Germinal center (tissue), 1 donor: ENCODE results near the gene EZH2.
A peak's percentile ranks its signal among the peaks of the same experiment; 100 is the strongest.

Experiments used
- DNase-seq: peaks from one replicate; pipeline ENCODE4 v3.0.0; 2012; ENCODE audit warnings: mixed read lengths, low spot score

The EZH2 gene

DNA sequence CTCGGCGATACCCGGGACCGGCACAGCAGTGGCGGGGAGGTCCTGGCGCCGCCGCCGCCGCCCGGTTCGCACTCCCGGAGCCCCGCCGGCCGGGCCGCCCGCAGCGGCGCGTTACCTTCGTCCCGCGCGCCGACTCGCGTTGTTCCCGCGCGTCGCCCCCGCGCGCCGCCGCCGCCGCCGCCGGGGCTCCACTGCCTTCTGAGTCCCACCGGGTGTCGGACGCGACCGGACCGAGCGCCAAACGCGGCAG, at the start of gene EZH2:
EZH2 (minus strand) TSS at position 243 of the 250 bp plus-strand sequence. CDS start 36,993 bp downstream, outside the sequence.
- DNase-seq = no peak

DNA sequence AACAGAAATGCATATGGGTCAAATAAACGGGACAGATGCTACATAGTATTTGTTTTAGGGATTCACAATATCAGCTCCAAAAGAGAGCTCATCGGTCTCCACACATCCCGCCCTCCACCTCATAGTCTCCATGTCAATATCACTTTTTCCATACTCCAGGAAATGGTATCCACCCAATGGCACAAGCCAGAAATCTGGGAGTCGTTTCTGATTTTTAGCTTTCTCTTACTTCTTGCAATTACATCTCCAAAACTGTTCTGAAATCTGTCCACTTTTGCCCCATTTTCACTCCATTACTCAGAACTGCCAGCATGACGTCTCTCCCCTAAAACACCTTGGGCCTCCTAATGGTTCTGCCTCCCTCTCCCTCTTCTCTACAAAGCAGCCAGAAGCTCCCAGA, 47.4 kb upstream of the EZH2 start:
- no peak for DNase-seq

DNA sequence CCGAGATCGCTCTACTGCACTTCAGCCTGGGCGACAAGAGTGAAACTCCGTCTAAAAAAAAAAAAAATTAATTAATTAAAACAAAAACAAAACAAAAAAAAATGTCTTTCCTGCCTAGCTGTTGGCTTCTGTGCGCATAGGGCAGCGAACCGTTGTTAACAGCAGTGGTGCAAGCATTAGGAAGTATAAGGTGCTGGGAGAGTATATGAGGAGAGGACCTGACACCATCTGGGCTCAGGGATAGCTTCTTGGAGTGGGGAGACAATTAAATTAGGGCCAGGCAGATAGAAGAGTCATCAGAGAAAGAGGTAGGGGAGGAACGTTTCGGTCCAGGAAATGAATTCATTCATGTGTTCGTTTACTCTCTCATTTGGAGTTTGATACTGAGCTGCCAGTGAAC, 46.2 kb upstream of the EZH2 start:
- DNase-seq = no peak

DNA sequence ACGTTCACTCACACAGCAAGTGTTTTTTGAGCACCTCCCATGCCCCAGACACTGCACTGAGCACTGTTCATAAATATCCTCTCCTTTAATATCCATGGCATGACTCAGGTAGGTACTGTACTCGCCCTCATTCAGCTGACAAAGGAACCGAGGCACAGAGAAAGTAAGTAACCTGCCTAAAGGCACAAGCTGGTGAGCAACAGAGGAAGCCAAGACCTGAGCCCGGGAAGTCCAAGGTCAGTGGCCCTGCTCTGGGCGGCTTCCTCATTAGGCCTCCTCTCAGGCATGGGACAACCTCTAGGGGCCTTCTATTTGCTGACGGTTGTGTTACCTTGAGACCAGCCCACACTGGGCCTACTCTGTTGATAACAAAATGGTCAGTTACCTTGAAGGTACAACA, 45.1 kb upstream of the EZH2 start:
- DNase-seq = no peak

DNA sequence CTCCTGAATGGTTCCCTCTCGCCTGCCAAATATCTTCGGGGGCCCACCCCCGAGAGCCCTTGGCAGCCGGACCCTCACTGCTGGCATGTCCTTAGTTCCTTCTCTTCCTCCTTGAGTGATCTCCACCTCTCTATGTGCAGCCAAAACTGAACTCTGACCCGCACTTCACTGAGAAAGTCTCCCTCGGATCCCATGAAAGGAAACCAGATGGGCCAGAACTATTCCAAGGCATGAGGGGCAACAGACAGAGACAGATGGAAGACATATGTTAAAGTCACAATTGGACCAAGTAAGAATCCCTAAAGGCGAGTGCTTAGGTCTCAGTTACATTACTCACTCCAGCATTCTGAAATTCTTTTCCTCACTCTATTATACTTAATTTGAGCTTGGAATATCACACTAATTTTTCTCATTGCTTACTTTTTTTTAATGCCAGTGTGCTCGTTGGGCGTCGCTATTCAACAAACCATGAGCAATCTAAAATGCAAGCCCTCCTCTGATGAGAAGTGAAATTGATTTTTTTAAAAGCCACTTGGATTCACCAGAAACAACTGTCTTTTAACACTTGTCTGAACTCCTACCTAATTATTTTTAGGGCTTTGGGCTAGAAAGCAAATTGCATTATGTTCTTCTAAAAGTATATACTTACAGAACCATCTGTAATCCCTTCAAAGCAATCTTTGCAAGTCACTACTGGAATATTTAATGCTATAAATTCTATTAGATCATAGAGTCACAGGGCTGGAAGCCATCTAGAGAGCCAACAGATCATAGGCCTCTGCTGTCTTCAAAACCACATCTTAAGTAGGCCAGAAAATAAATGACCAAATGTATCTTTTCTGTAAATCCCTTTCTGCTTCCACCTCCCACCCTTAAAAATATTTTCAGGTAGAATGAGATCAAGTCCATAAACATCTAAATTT, 43.3 kb upstream of the EZH2 start:
- no peak for DNase-seq

DNA sequence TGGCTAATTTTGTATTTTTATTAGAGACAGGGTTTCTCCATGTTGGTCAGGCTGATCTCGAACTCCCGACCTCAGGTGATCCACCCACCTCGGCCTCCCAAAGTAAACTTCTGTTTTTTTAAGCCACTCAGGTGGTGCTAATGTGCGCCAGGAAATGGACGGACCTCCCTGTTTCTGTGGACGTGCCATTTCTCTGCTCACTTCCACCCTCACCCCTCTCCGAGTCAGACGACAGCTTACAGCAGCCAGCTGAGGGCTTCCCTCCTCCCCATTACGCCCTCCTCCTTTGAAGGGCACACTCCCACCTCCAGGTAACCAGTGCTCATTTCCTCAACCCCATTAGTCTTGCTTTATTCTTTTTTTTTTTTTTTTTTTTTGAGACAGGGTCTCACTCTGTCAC, 41.7 kb upstream of the EZH2 start:
- DNase-seq = no peak

DNA sequence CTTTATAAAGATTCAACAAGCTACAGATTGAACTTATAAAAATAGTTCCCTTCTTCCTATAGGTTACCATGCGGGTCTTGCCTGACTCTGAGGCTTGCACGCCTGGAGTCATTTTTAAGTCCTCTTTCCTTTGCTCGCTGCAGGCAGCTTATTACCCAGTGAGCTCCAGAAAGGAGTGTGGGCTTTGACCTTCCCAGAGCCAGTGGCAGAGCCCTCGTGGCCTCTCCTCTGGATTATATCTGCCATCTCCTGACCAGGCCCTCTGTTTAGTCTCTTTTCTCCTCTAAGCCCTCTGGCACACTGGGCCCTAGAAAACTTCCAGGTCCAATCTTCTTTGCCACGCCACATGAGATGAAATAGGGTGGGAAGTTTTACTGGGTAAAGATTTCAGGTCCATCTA, 39.9 kb upstream of the EZH2 start:
- no peak for DNase-seq

DNA sequence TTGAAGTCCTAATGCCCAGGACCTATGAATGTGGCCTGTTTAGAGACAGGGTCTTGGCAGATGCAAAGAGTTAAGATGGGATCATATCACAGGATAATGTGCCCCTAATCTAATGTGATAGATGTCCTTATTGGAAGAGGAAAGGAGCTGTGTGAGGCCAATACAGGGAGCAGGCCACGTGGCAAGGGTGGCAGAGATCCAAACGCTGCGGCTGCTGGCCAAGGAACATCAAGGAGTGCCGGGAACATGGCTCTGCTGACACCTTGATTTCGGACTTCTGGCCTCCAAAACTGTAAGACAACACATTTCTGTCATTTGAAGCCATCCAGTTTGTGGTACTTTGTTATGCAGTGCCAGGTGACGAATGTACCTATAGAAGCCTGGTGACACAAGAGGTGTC, 37.7 kb upstream of the EZH2 start:
- DNase-seq = no peak

DNA sequence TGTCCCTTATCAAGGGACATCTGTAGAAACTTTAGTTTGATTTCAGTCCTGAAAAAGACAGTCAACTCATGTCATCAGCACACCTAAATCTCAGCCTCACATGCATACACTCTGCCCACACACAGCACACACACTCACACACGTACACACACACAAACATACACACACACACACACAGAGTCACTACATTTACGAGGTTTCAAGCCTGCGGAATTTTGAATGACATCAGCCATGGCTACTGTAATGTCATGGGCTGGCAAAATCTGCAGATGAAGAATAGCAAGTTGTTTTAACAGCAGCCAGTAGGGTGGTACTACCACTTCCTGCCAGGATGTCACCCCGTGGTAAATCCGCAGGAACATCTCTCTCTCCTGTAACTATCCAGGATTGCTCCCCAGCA, 37.1 kb upstream of the EZH2 start:
- no peak for DNase-seq

DNA sequence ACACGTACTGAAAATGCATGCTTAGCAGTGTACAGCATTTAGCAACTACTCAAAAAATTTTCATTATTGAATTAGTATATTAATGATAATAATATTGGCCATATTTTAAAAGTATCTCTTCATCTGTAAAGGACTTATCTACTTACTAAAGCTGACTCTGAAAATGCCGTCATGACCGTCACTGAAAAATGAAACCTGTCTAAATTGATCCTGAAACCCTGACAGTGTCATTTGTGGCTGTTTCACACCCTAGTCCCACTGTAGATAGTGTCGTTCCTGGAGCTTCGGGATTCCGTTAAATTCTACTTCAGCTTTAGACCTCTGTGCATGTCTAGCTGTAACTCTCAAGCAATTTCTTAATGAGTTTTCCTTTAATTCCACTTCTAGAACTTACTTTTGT, 35.8 kb upstream of the EZH2 start:
- no peak for DNase-seq

DNA sequence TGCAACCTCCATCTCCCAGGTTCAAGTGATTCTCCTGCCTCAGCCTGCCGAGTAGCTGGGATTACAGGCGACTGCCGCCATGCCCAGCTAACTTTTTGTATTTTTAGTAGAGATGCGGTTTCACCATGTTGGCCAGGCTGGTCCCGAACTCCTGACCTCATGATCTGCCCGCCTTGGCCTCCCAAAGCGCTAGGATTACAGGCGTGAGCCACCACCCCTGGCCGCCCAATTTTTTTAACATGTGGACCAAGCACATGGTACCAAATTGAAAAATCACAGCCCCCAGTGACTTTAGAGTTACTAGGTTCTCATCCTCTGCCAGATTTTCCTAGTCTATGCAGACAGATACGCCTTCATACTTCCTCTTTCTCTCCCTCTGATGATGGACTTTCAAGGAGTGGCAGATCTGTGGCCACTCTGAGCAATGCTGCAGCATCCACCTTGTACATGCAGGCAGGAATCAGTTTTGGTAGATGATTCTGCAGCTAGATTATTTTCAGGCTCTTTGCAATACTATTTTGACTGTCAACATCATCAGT, 34.0 kb upstream of the EZH2 start:
- no peak for DNase-seq

DNA sequence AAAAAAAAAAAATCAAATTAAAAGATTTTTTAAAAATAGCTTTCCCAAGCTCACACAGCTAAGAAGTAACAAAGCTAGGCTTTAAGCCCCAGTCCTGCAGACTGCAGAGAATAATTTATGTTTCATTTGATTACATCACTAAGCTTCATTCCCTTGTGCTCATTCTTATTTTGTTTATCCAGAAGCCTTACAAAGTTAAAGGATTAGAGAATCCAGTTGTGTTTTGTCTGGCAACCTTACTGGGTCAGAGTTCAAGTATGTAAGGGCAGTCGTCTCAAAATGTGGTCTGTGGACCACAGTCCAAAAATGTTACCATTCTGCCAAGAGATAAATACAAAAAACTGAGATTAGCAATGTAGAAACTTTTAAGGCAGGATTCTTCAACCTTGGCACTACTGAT, 32.1 kb upstream of the EZH2 start:
- no peak for DNase-seq

DNA sequence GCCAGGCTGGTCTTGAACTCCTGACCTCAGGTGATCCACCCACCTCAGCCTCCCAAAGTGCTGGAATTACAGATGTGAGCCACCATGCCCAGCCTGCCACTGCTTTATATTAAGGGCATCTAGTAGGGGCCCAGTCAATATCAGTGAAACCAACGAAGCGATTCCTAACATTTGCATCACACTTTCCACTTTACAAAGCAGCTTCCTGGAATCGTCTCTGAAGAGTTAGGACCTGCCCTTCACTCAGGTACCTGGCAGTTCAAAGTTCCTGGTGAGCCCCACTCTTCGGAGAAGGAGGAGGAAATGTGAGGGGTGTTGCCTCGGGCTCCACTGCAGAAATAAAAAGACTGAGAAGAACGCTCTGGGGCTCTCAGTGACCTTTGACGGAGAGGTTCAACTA, 31.1 kb upstream of the EZH2 start:
- DNase-seq = peak; percentile 55

DNA sequence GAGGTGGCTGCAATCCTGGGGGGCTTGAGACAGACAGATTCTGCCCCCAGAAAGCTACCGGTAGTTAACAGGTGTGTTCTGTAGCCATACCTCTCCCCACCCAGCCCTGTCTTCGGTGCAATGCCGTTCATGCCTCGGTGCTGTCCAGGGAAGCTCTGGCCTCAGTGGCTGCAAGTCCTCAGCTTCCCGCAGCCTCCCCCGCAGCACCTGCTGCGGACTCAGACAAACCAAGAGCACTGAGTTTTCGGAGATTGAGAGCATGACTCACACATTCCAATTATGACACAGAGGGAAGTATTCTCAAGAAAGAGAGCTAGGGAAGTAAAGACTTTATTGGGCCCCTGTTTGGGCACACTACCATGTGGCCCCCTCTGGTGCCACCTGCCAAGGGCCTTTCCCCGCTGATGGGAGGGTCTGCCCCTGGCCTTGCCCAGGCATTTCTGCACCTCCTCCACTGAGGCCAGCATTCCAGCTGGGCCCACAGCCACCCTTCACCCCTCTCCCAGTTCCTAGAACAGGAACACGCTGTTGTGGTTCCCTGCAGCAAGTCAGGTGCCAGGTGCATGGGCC, 30.2 kb upstream of the EZH2 start:
- DNase-seq = no peak

DNA sequence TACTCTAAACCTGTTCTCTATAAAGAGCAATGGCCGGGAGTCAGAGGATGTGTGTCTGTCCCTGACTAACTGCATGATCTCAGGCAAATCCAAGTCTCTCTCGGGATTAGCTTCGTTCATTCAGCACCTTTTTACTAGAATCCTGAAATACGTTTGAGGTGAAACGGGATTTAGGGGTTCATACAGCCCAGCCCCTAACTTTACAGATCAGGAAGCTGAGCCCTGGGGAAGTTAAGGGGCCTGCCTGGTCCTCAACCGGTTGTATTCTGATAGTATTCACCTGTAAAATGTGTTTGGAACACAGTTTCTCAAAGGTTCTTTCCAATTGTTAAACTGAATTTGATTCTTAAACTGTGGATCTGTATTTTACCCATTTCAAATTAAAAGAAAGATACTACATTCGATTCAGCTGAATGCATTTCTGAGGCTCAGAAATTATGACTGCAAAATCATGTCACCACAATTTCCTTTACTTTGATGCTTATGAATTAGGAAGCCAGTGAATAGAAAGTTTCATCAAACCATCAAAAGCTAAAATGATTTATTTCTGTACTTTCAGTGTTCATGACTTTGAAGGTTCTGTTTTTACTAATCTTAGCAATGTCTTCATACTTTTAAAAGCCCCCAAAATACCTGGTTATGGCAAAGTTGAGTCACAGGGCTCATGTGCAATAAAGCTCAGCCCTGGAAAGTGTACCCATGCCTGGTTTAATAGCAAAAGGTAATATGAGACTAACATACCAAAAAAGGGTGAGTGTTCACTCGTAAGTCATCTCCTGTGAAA, 28.9 kb upstream of the EZH2 start:
- no peak for DNase-seq

DNA sequence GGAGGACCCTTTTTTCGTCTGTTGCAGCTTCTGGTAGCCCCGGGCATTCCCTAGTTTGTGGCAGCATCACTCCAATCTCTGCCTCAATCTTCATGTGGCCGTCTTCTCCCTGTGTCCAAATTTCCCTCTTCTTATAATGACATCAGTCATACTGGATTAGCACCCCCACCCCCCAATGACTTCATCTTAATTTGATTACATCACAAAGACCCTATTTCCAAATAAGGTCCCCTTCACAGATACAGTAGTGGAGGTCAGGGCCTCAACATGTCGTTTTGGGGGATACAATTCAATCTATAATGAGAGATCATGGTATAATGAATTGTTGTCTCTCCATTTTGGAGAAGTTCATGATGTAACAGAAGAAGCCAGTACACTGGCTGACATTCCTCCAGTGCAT, 28.1 kb upstream of the EZH2 start:
- no peak for DNase-seq

DNA sequence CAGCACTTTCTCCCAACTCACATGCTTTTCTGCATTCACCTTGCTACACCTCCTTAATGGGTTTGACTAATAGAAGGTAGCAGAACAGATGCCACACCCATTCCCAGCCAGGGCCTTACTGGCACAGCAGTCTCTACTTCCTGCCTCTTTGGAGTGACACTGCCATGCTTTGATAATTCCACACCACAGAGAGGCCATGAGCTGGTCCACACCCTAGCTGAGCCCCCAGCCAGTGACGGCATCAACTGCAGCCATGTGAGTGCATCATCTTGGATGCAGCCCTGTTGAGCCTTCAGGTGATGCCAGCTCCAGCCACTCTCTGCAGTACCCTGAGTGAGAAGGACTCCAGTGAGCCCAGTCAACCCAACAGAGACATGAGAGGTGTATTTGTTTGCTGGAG, 27.5 kb upstream of the EZH2 start:
- no peak for DNase-seq

DNA sequence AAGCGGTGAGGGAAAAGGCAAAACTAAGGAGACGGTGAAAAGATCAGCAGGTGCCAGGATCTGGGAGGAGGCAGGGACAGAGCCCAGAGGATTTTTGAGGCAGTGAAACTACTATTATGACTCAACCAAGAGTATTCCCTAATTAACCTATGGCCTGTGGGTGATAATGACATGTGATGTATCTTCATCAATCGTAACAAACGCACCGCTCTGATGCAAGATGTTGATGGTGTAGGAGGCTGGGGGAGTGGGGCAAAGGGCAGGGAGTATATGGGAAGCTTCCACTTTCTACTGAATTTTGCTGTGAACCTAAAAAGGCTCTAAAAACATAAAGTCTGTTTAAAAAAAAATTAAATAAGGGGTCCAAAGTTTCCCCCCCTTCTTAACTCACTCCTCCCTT, 25.5 kb upstream of the EZH2 start:
- DNase-seq = no peak

DNA sequence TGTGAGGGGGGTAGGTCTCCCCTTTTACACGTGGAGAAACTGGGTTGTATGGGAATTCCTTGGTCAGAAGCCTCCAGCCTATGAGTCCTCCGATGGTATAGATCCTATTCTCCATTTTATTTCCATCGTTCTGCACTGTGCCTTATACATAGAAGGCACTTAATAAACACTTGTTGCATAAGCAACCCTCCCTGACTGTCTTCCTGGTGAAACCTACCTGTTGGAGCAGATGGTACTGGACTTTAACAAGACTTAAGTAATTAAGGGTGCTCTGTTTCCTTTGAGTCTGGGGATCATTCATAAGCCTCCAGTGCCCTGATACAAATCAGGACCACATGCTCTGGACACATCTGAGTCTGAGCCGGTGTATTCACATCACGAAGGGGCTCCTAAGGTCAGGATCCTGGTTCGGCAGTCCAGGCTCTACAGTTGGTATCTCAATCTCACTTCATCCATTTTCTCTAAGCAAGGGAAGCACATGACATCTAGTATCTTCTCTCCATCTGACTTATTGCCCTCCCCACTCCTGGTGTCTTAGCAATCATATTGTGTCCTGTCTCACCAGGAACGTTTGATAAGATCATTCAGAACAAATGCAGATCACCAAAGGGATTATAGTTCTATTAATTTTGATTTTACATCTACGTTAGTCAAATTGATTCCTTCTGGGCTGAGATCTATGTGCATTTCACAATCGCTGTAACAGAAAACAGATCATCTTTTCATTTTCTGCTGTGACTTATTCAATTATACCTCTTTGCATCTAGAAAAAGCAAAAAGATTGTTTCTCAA, 22.8 kb upstream of the EZH2 start:
- no peak for DNase-seq

DNA sequence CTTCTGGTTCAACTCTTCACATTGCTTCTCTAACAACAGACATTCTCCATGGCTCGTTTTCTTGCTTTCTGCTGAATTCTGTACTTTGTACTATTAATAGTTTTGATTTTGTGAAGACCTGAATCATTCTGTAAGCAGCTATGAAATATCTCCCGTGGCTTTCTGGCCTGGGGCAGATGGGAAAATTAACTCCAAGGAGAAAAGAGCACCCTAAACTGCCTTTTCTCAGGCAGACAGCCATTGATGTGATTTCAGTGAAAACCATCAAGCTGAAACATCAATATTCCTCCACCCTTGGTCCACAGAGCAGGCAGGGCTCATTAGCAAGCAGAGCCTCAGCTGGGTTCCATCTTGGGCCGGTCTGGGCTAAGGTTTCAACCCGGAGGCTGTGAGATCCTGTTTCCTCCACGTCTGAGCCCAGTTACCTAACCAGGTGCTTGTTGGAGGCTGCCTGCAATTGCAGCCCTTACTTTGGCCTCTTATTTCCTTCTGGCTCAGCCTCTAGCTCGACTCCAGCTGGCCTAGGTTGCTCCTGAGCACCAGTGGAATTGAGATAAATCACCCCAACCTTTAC, 21.1 kb upstream of the EZH2 start:
- no peak for DNase-seq

DNA sequence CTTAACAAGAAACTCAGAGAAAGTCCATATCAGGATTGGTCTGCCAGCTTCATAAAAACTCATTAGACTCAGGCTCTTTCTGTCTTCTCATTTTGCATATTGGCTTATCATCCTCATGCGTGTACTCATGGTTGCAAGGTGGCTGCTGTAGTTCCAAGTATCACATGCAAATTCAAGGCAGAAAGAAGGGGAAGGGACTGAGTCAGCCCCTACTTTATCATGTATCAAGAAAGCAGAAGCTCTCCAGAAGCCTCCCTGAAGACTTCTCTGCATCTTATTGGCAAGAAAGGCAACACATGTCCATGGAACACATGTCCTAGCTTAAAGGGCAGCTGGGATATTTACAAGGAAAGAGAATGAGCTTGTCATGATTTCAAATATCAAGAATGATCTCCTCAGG, 19.4 kb upstream of the EZH2 start:
- peak; percentile 48 for DNase-seq

DNA sequence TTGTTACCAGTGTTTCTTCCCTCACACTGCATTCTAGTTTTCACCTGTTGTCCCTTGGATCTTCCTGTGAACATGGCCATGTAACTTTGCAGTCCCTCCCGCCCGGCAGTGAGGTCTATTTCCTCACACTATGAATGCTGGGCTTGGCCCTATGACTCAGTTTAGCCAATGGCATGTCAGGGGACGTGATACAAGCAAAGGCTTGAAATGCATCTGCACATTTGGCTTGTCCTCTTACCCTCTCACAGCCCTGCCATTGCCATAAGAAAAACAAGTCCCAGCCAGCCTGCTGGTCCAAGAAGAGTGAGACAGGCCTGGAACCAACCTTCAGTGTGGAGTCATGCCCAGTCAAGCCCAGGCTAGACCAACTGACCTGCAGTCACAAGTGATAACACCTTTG, 17.1 kb upstream of the EZH2 start:
- DNase-seq = no peak
